ENCODE data around the gene RASSF6.

GRCh38 chr4:73583666-73584065, 36.6 kb downstream of the RASSF6 start:
- no peak for TF ChIP-seq RAD21 (IDR thresholded peaks at IDR 0.05; ENCODE audit: low read length)
- no peak for TF ChIP-seq RCOR1 (IDR thresholded peaks at IDR 0.05; ENCODE audit: low read length)
- no peak for TF ChIP-seq JUND (IDR thresholded peaks at IDR 0.05)
- TF ChIP-seq, protein P1, sequence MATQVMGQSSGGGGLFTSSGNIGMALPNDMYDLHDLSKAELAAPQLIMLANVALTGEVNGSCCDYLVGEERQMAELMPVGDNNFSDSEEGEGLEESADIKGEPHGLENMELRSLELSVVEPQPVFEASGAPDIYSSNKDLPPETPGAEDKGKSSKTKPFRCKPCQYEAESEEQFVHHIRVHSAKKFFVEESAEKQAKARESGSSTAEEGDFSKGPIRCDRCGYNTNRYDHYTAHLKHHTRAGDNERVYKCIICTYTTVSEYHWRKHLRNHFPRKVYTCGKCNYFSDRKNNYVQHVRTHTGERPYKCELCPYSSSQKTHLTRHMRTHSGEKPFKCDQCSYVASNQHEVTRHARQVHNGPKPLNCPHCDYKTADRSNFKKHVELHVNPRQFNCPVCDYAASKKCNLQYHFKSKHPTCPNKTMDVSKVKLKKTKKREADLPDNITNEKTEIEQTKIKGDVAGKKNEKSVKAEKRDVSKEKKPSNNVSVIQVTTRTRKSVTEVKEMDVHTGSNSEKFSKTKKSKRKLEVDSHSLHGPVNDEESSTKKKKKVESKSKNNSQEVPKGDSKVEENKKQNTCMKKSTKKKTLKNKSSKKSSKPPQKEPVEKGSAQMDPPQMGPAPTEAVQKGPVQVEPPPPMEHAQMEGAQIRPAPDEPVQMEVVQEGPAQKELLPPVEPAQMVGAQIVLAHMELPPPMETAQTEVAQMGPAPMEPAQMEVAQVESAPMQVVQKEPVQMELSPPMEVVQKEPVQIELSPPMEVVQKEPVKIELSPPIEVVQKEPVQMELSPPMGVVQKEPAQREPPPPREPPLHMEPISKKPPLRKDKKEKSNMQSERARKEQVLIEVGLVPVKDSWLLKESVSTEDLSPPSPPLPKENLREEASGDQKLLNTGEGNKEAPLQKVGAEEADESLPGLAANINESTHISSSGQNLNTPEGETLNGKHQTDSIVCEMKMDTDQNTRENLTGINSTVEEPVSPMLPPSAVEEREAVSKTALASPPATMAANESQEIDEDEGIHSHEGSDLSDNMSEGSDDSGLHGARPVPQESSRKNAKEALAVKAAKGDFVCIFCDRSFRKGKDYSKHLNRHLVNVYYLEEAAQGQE (IDR thresholded peaks at IDR 0.05; ENCODE audit: low read depth, low read length), result no peak
- TF ChIP-seq ELF1 (IDR thresholded peaks at IDR 0.05), result no peak
- no peak for TF ChIP-seq NRF1 (IDR thresholded peaks at IDR 0.05; ENCODE audit: low read depth, low read length)
- no peak for TF ChIP-seq CTCF (IDR thresholded peaks at IDR 0.05)
- no peak for TF ChIP-seq TAF1 (IDR thresholded peaks at IDR 0.05; ENCODE audit: borderline replicate concordance, low read depth, low read length)
- no peak for TF ChIP-seq POLR2AphosphoS5 (IDR thresholded peaks at IDR 0.05; ENCODE audit: low read depth, low read length)
